Activated T-helper 1 cell treated with Interleukin-2 at 50 U/mL for 16 hours (primary cell): Measurements from ENCODE around the gene FAF1.
"Not testable (repeated sequence)": the region's sequence is repeated elsewhere in the genome, so short reads cannot be mapped to it uniquely, and the experiment has no call there.

Experiments
- DNase-seq: peaks from one replicate; pipeline ENCODE4 v3.0.0-alpha.2; 2020; ENCODE audit warnings: low read depth

FAF1 gene

GRCh38 chr1:50959303-50959912 lies 659 bp downstream of the FAF1 start:
- no peak for DNase-seq

DNA sequence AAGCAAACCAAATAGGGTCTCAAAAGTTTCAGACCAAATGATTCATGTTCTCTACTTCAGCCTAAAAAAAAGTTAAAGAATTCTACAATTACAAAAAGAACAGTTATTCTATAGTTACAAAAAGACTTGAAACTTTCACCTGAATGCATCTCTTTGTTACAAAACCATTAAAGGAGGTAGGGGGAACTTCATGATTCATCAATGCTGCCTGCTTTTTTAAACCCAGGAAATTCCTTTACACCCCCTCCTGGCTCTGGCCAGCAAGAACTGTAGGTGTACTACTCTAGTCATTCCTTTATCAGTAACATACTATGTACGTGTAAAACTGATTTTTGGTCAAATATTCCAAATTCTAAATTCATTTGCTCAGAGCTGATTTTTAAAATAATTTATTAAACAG lies 5.0 kb downstream of the FAF1 start:
- no peak for DNase-seq

- DNase-seq = not testable (repeated sequence)
Measured at GRCh38 chr1:50952566-50952965, 7.5 kb downstream of the FAF1 start.

GRCh38 chr1:50950396-50950795 lies 9.7 kb downstream of the FAF1 start:
- no peak for DNase-seq

GRCh38 chr1:50949286-50949982 lies 10.6 kb downstream of the FAF1 start:
- DNase-seq = no peak

- no peak for DNase-seq
Measured at GRCh38 chr1:50942334-50942733, 17.7 kb downstream of the FAF1 start.

DNA sequence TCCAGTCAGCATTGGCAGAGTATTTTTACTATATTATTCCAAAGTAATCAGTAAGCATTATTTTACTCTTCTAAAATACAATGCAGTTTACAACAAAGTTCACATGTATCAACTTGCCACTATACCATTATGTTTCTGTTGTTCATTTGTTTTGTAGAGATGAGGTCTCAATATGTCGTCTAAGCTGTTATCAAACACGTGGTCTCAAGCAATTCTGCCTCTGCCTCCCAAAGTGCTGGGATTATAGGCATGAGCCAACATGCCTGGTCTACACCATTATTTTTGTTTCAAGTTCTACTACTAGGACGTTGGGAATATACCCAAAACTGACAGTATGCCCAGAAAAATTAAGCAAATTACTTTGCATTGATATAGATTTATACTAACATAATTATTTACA lies 19.8 kb downstream of the FAF1 start:
- DNase-seq = no peak

DNA sequence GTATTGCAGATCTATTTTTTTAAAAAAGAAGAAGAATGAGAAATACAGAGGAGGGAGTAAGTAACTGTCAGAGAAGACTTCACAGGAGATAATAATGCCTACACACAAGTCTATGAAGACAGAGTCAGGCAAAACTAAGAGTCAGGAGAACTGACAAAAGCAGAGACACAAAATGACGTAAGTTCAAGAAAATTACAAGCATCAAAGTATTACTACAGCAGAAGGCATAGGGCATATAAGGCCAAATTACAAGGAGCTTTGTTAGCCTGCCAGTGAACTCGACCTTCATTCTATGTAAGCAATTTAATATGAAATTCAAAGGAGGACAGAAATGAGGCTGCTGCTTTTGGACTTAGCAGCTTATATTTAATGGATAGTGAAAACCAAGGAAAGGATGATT lies 23.7 kb downstream of the FAF1 start:
- DNase-seq = no peak

DNA sequence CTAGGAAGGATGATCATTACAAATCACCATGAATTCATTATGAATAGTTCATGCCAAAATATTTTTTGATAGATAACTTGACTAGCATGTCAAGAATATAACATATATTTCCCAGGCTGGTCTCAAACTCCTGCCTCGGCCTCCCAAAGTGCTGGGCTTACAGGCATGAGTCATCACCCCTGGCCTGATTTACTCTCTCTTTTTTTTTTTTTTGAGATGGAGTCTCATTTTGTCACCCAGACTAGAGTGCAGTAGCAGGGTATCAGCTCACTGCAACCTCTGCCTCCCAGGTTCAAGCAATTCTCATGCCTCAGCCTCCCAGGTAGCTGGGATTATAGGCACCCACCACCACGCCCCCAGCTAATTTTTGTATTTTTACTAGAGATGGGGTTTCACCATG lies 24.8 kb downstream of the FAF1 start:
- not testable (repeated sequence) for DNase-seq

DNA sequence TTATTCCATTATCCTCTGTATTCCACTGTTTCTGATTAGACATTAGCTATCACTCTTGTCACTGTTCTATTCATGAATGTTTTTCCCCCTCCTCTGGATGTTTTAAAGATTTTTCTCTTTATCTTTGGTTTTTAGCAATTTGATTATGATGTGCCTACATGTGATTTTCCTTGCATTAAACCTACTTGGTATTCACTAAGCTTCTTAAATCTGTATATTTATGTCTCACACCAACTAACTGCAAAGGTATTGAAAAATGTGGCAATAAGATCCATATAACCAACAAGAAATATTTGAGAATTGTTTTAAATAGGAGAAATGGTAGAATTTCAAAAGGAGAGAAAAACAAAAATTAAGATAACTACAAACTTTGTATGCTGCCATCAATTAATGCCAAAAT lies 25.2 kb downstream of the FAF1 start:
- DNase-seq = no peak

DNA sequence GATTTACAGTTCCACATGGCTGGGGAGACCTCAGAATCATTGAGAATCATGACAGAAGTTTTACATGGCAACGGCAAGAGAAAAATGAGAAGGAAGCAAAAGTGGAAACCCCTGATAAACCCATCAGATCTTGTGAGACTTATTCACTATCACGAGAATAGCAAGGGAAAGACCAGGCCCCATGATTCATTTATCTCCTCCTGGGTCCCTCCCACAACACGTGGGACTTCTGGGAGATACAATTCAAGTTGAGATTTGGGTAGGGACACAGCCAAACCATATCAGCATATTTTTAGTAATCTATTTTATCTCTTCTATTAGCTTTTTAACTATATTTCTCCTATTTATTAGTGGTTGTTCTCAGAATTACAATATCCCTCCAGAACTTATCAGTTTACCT lies 26.3 kb downstream of the FAF1 start:
- DNase-seq = not testable (repeated sequence)

GRCh38 chr1:50932043-50932442 lies 28.0 kb downstream of the FAF1 start:
- not testable (repeated sequence) for DNase-seq

DNA sequence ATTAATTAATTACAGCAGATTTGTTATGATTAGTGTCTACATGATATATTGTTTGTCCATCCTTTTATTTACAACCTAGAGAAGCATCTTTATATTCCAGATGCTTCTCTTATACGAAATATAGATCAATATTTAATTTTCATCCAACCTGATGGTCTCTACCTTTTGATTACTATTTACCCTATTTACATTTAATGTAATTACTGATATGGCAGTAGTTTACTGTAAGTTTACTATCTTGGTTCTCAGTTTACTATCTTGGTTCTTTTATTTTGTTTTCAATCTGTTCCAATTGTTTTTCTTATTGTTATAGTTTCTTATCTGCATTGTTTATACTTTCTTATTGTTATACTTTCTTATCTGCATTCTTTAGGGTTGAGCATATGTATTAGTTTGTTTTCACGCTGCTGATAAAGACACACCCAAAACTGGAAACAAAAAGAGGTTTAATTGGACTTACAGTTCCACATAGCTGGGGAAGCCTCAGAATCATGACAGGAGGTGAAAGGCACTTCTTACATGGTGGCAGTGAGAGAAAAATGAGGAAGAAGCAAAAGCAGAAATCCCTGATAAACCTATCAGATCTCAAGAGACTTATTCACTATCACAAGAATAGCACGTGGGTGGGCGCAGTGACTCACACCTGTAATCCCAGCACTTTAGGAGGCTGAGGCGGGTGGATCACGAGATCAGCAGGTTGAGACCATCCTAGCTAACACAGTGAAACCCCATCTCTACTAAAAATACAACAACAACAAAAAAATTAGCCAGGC lies 28.9 kb downstream of the FAF1 start:
- DNase-seq = no peak

DNA sequence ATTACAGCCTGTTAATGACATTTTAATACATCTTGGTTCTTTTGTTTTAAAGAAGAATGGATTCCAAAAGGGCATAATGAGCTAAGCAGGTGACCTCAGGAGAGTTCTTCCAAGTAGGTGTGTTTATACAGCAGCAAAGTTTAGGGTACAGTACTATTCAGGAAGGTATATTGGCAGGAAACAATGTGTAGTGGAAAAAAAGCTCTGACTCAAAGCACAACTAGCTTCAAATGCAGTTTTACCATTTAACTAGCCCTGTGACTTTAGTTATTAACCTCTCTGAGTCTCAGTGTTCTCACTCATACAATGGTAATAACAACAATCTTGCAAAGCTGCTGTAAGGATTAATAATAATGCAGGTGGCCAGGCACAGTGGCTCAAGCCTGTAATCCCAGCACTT lies 29.9 kb downstream of the FAF1 start:
- no peak for DNase-seq

- no peak for DNase-seq
Measured at GRCh38 chr1:50929376-50929958, 30.6 kb downstream of the FAF1 start.

DNA sequence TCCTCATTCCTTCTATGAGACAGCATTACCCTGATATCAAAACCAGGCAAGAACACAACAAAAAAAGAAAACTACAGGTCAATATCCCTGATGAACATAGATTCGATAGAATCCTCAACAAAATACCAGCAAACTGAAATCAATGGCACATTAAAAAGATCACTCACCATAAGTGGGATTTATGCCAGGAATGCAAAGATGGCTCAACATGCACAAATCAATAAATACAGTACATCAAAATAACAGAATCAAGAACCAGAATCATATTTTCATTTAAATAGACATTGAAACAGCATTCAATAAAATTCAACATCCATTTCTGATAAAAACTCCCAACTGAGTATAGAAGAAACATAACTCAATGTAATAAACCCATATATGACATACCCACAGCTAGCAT lies 36.5 kb downstream of the FAF1 start:
- no peak for DNase-seq

GRCh38 chr1:50921029-50921428 lies 39.0 kb downstream of the FAF1 start:
- DNase-seq = no peak

GRCh38 chr1:50920409-50920808 lies 39.7 kb downstream of the FAF1 start:
- DNase-seq = no peak

GRCh38 chr1:50917138-50918137 lies 42.6 kb downstream of the FAF1 start:
- no peak for DNase-seq

- DNase-seq = no peak
Measured at GRCh38 chr1:50915621-50916020, 44.4 kb downstream of the FAF1 start.

DNA sequence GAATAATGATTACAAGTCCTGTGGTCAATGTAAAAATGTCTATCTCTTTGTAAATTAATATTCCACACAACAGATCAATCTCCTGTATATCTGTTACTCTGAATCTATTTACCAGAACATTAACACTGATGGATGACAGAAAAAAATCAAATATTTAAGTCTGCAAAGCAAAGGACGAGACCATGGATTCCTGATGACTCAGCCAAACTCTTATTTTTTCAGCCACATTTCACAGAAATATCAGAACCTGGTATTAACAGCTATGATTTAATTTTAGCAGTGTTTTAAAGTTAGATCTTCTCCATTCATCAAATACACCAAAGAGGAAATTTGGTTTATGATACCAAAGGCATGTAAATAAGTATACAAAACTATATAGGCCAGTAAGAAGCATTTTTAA lies 46.1 kb downstream of the FAF1 start:
- DNase-seq = no peak

GRCh38 chr1:50910356-50910755 lies 49.7 kb downstream of the FAF1 start:
- DNase-seq = not testable (repeated sequence)
